OCI-LY1 (cell line): ENCODE measurements around the gene BRIP1.

Source experiments
- H2AFZ ChIP-seq: fragments of 200-600 bp; sonication (generic), shearing (Covaris generic); 2 replicates; pipeline ENCODE4 v1.6.0; 2014; ENCODE audit warnings: antibody characterized with exemption, mild to moderate bottlenecking, low read length
- H3F3A ChIP-seq: fragments of 200-600 bp; sonication (generic), shearing (Covaris generic); 2 replicates; pipeline ENCODE4 v1.6.0; 2014; ENCODE audit warnings: mild to moderate bottlenecking, antibody characterized with exemption, low read length, moderate library complexity; ENCODE audit not compliant: insufficient read depth
- H3K27ac ChIP-seq: fragments of 200-600 bp; sonication (generic); 2 replicates; pipeline ENCODE4 v1.5.1; 2014; ENCODE audit warnings: low read length, mixed run types, mild to moderate bottlenecking, low read depth; ENCODE audit not compliant: poor library complexity, severe bottlenecking
- H3K27me3 ChIP-seq: fragments of 200-600 bp; sonication (generic); 2 replicates; pipeline ENCODE4 v1.6.0; 2014; ENCODE audit warnings: antibody characterized with exemption, mild to moderate bottlenecking, low read length, moderate library complexity; ENCODE audit not compliant: insufficient read depth
- H3K36me3 ChIP-seq: fragments of 200-600 bp; sonication (generic); 2 replicates; pipeline ENCODE4 v1.6.1; 2014; ENCODE audit warnings: mild to moderate bottlenecking, antibody characterized with exemption, low read length, moderate library complexity, mixed read lengths; ENCODE audit not compliant: insufficient read depth
- H3K4me1 ChIP-seq: fragments of 200-600 bp; sonication (generic); 2 replicates; pipeline ENCODE4 v1.5.1; 2014; ENCODE audit warnings: mild to moderate bottlenecking, low read length, moderate library complexity; ENCODE audit not compliant: insufficient read depth, severe bottlenecking
- H3K4me2 ChIP-seq: fragments of 200-600 bp; sonication (generic), shearing (Covaris generic); 2 replicates; pipeline ENCODE4 v1.6.1; 2014; ENCODE audit warnings: low read length
- H3K4me3 ChIP-seq: fragments of 200-600 bp; sonication (generic); 2 replicates; pipeline ENCODE4 v1.5.1; 2014; ENCODE audit warnings: low read length, low read depth, mild to moderate bottlenecking, mixed read lengths; ENCODE audit not compliant: poor library complexity, severe bottlenecking
- H3K79me2 ChIP-seq: fragments of 200-600 bp; shearing (Covaris generic); 2 replicates; pipeline ENCODE4 v1.6.1; 2016; ENCODE audit warnings: mixed run types, low read length, mixed read lengths; ENCODE audit not compliant: insufficient read depth
- H3K9ac ChIP-seq: fragments of 200-600 bp; sonication (generic), shearing (Covaris generic); 2 replicates; pipeline ENCODE4 v1.6.1; 2014; ENCODE audit warnings: mild to moderate bottlenecking, low read length, mixed read lengths
- H3K9me2 ChIP-seq: fragments of 200-600 bp; sonication (generic), shearing (Covaris generic); 2 replicates; pipeline ENCODE4 v1.6.1; 2014; ENCODE audit warnings: low read depth, mild to moderate bottlenecking, low read length, mixed read lengths
- H3K9me3 ChIP-seq: fragments of 200-600 bp; shearing (Covaris generic); 2 replicates; pipeline ENCODE4 v1.6.1; 2014; ENCODE audit warnings: low read length, mixed read lengths
- H4K20me1 ChIP-seq: fragments of 200-600 bp; sonication (generic), shearing (Covaris generic); 2 replicates; pipeline ENCODE4 v1.6.0; 2016; ENCODE audit warnings: mild to moderate bottlenecking, low read length; ENCODE audit not compliant: insufficient read depth
- CTCF ChIP-seq: fragments of 200-600 bp; sonication (generic), shearing (Covaris generic); IDR thresholded peaks from 2 replicates; pipeline ENCODE4 v1.5.1; 2017; ENCODE audit warnings: mild to moderate bottlenecking, antibody characterized with exemption, low read length, moderate library complexity, mixed read lengths
- EZH2 ChIP-seq: fragments of 200-600 bp; sonication (generic), shearing (Covaris generic); IDR thresholded peaks from 2 replicates; pipeline ENCODE4 v1.8.0; 2017; ENCODE audit warnings: borderline replicate concordance, mixed run types, mild to moderate bottlenecking, antibody characterized with exemption, low read length, moderate library complexity, mixed read lengths

BRIP1 gene

GRCh38 chr17:61766520-61766919, 96.8 kb downstream of the BRIP1 start:
- Histone ChIP-seq H3K9me2 (no peaks in the 10 kb centered on the region), H3K9ac (no peak overlapping the region), H3K4me3 (no peak overlapping the region)

GRCh38 chr17:61764846-61765245, 98.5 kb downstream of the BRIP1 start:
- no peak for TF ChIP-seq CTCF
- TF ChIP-seq EZH2, result no peak
- Histone ChIP-seq H4K20me1 (no peaks in the 10 kb centered on the region), H3K4me3 (no peak overlapping the region), H3K27me3 (no peaks in the 10 kb centered on the region), H3K36me3 (peaks cover 52% of the 10 kb centered on the region), H3K9ac (no peak overlapping the region), H3F3A (no peaks in the 10 kb centered on the region), H3K4me2 (no peak overlapping the region), H3K9me2 (no peaks in the 10 kb centered on the region), H3K79me2 (no peaks in the 10 kb centered on the region), H3K27ac (no peak overlapping the region), H3K4me1 (no peaks in the 10 kb centered on the region), H3K9me3 (peaks cover 9% of the 10 kb centered on the region; the same call in 1 of the 2 replicates), H2AFZ (no peak overlapping the region)

More at GRCh38 chr17:61766520-61766919, 96.8 kb downstream of the BRIP1 start:
- H3K27ac ChIP-seq, result no peak overlapping the region
- H2AFZ ChIP-seq, result no peak overlapping the region
- no peaks in the 10 kb centered on the region for H3K4me1 ChIP-seq
- H3K36me3 ChIP-seq, result peaks cover 59% of the 10 kb centered on the region
- H3F3A ChIP-seq, result no peaks in the 10 kb centered on the region
- no peaks in the 10 kb centered on the region for H3K79me2 ChIP-seq
- peaks cover 19% of the 10 kb centered on the region for H3K9me3 ChIP-seq
- no peaks in the 10 kb centered on the region for H3K27me3 ChIP-seq
- no peak for TF ChIP-seq EZH2
- H4K20me1 ChIP-seq, result no peaks in the 10 kb centered on the region
- no peak overlapping the region for H3K4me2 ChIP-seq

GRCh38 chr17:61761827-61762226, 101.5 kb downstream of the BRIP1 start:
- H3K4me3 ChIP-seq, result no peak overlapping the region
- no peaks in the 10 kb centered on the region for H3K4me1 ChIP-seq
- TF ChIP-seq CTCF (no peak), EZH2 (no peak)
- no peaks in the 10 kb centered on the region for H4K20me1 ChIP-seq
- H3K27me3 ChIP-seq, result no peaks in the 10 kb centered on the region
- no peak overlapping the region for H2AFZ ChIP-seq
- H3K79me2 ChIP-seq, result no peaks in the 10 kb centered on the region
- no peaks in the 10 kb centered on the region for H3F3A ChIP-seq
- no peak overlapping the region for H3K4me2 ChIP-seq
- H3K9me3 ChIP-seq, result peaks cover 6% of the 10 kb centered on the region; the same call in 1 of the 2 replicates
- H3K27ac ChIP-seq, result no peak overlapping the region
- no peaks in the 10 kb centered on the region for H3K9me2 ChIP-seq
- H3K9ac ChIP-seq, result no peak overlapping the region
- H3K36me3 ChIP-seq, result peaks cover 59% of the 10 kb centered on the region

- H3K4me2 ChIP-seq, result no peak overlapping the region
- H3K36me3 ChIP-seq, result peaks cover 69% of the 10 kb centered on the region
Measured at GRCh38 chr17:61759362-61759761, 104.0 kb downstream of the BRIP1 start.

More at GRCh38 chr17:61759362-61759761, 104.0 kb downstream of the BRIP1 start:
- Histone ChIP-seq H4K20me1 (no peaks in the 10 kb centered on the region), H3K27me3 (no peaks in the 10 kb centered on the region), H3K9me3 (peaks cover 6% of the 10 kb centered on the region; the same call in 1 of the 2 replicates), H3K9me2 (no peaks in the 10 kb centered on the region), H3K4me3 (no peak overlapping the region), H3K4me1 (no peaks in the 10 kb centered on the region), H3K79me2 (no peaks in the 10 kb centered on the region), H3K9ac (no peak overlapping the region), H2AFZ (no peak overlapping the region), H3K27ac (no peak overlapping the region), H3F3A (no peaks in the 10 kb centered on the region)
- TF ChIP-seq CTCF, result no peak
- TF ChIP-seq EZH2, result no peak
